Stimulated activated CD4-positive, alpha-beta T cell treated with anti-CD3 and anti-CD28 coated beads, TNF-alpha, amount 100 ng/mL, for 1 hour (primary cell): ENCODE results near the gene RNF144A.

ENCODE experiments used
- DNase-seq, 3 donors: peaks; one replicate each; pipeline ENCODE4 v3.0.0-alpha.2; 2020; ENCODE audit warnings: low read depth in 3 of 3, low spot score in 1 of 3

The RNF144A gene

GRCh38 chr2:6970551-6970950 lies 53.3 kb downstream of the RNF144A start:
- DNase-seq, result no peak

DNA sequence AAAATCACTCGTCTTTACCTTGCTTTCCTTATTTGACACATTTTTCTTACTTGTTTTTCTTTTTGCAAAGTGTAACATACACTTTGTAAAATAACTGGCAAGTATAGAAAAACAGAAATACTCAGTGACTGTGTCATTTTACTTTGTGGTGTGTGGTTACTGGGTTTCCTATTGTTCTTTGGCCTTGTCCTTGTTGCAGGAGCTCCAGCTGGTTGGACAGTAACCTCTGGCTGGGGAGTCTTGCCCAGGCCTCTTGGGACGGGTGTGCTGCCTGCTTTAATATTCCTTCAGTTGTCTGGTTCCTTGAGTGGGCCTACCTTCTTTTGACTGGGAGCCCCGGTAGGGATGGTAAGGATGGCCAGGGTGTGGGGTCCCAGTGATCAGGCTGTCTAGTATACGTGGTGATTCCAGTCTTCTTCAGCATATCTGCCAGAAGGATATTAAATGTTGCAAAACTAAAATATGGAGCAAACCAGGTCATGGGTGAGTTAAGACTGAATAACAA lies 53.8 kb downstream of the RNF144A start:
- DNase-seq, result no peak

- DNase-seq, result no peak
These were observed 54.3 kb downstream of the RNF144A start for GRCh38 chr2:6971502-6971901.

GRCh38 chr2:6972067-6972710 lies 55.0 kb downstream of the RNF144A start:
- no peak for DNase-seq

GRCh38 chr2:6973895-6974545 lies 56.8 kb downstream of the RNF144A start:
- no peak for DNase-seq

GRCh38 chr2:6975988-6976387 lies 58.8 kb downstream of the RNF144A start:
- no peak for DNase-seq

DNA sequence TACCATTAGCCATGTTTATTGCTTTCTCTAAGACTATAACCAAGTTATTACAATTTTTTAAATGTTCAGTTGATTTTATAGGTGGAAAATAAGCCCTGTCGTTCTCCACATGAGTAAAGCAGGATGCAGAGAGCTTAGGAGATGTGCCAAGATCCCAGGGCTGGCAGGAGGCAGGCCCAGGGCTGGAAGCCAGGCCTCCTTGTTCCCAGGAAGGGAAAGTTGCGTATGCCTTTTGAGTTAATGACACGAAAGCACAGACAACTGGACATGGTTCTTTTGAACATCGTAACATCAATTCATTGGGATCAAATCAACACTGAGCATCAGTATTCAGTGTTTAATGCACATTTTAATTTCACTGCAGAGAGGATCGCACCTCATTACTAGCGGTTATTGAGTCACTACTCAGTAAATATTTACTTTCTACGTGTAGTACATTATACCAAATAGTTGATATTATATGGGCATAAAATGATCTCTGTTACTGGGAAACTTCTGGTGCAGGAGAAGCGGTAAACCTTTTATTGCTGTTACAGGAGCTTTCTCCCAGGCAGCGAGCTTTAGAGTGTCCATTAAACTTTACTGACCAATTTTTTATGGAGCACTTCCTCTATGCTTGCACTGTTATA lies 60.0 kb downstream of the RNF144A start:
- DNase-seq, result no peak

- DNase-seq, result no peak
These were observed 60.6 kb downstream of the RNF144A start for GRCh38 chr2:6977786-6978185.

DNA sequence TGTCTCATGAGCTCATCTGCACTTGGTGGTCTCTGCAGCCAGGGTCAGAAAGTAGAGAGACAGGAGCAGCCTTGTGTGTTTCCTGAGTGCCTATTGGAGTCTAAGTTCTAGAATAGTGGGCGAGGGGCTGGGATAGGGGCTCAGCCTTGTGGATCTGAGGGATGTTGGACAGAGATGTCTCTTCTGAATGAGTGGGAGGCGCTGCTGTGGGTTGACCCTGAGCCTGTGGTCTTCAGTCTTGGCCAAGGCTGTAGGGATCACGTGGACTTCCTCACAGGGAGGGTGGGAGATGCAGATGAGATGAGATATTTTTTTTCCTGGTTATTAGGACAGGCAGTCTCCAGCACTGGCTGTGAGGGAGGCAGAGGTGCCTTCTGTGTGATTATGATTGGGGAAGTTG lies 61.8 kb downstream of the RNF144A start:
- no peak for DNase-seq

GRCh38 chr2:6982449-6982848 lies 65.2 kb downstream of the RNF144A start:
- no peak for DNase-seq

DNA sequence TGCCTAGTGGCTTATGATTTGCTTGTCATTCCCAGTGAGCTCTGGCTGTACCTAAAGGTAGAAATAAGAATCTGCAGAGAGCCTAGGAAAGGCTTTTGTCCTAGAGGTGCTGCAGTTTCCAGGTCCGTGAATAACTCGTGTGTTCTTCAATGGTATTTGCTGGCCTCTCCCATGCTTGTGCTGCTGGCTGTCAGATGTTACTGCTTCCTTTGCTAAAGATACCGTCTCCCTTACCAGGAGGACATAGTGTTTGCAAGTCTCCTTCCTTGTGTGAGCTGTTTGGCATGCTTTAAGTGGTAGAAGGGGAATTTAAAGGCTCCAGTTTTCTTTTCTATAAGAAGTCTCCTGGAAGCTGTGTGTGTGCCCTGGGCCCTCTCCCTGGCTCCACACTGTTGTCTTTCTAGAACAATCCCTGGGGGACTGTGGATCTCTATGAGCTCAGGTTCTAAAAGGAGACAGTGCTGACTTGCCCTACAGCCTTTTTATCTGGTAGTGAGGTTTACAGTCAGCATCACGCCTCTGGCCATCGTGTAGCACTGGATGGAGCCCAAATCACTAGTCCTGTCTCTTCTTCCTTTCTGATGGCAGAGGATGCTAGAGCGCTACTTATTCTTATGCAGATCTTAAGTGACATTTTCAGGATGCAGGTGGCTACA lies 65.8 kb downstream of the RNF144A start:
- no peak for DNase-seq

GRCh38 chr2:6986301-6986911 lies 69.2 kb downstream of the RNF144A start:
- DNase-seq, result no peak

DNA sequence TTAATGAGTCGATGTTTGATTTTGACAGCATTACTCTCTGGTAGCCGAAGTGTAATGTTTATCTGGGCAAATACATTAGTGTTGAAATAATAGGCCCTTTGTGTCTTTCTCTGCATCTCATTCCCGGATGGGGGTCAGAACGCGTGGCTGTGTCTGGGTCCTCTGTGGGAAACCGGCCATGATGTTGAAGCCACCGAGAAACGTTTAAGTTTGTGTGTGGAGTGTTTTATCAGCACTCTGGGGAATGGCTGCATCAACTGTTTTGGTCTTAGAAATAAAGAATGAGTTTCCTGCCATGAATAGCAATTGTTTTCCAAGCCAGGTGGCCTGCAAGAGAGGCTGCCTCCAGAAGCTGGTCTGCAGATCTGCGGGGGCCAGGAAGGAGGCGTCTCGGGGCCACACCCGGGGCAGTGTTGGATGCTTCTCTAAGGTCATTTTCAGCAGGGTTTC lies 69.7 kb downstream of the RNF144A start:
- no peak for DNase-seq

DNA sequence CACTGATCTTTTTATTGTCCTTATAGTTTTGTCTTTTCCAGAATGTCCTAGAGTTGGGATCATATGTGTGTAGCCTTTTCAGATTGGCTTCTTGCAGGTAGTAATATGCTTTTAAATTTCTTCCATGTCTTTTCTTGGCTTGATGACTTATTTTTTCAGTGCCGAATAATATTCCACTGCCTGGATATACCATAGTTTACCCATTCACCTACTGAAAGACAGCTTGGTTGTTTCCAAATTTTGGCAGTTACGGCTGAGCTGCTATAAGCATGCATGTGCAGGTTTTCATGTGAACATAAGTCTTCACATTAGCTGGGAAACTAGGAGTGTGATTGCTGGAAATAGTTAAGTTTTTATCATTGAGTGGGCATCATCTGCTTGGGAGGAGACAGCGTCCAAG lies 73.7 kb downstream of the RNF144A start:
- DNase-seq, result no peak

DNA sequence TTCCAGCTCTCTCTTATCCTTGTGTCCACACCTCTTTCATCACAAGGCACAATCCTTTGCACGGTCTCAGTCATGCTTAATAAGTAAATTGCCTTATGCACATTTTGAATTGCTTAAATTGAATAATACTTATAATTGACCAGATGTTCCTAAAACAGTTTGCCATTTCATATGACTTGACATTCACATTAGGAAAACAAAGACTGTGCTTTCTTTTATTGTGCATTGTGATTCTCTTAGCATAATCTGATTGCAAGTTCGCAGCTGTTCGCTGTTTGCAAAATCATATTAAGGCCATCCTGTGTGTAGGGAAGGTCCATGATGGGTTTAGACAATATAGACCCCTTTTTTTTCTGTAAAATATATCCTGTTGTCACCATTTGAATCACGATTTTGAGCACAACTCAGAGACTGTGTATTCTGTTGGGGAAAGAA lies 75.6 kb downstream of the RNF144A start:
- DNase-seq, result no peak

GRCh38 chr2:6993229-6993640 lies 76.0 kb downstream of the RNF144A start:
- DNase-seq, result no peak

DNA sequence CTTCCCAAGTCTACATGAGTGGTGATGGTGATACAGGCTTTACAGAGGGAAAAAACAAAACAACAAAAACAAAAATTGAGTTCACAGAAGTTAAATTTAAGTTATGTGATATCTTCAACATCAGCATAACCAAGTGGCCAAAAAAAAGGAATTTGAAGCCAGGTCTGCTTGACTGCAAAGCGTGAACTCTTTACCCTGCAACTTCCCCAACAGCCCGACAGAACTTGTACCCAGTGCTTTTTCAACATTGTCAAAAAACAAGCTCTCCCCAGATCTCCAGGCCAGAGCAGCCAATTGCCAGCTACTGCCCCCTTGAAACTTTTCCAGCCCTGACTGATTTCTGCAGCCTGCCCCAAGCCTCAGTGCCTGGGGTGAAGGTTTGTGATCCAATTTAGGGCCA lies 76.7 kb downstream of the RNF144A start:
- no peak for DNase-seq

GRCh38 chr2:6994536-6995128 lies 77.4 kb downstream of the RNF144A start:
- no peak for DNase-seq

DNA sequence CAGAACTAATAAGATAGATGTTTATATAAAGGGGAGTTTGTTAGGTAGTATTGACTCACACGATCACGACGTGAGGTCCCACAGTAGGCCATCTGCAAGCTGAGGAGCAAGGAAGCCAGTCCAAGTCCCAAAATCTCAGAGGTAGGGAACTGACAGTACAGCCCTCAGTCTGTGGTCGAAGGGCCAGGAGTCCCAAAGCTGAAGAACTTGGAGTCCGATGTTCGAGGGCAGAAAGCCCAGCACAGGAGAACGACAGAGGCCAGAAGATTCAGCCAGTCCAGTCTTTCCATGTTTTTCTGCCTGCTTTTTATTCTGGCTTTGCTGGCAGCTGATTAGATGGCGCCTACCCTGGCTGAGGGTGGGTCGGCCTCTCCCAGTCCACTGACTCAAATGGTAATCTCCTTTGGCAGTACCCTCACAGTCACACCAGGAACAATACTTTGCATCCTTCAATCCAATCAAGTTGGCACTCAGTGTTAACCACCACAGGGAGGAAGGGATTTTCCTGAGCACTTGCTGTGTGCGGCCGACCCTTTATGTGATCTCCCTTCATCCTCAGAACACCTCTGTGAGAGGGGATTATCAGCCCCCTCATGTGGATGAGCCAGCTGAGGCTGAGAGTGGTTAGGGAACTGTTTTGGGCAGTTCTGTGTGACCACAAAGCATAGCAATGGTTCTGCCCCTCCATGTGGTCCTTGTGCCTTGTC lies 78.3 kb downstream of the RNF144A start:
- no peak for DNase-seq

DNA sequence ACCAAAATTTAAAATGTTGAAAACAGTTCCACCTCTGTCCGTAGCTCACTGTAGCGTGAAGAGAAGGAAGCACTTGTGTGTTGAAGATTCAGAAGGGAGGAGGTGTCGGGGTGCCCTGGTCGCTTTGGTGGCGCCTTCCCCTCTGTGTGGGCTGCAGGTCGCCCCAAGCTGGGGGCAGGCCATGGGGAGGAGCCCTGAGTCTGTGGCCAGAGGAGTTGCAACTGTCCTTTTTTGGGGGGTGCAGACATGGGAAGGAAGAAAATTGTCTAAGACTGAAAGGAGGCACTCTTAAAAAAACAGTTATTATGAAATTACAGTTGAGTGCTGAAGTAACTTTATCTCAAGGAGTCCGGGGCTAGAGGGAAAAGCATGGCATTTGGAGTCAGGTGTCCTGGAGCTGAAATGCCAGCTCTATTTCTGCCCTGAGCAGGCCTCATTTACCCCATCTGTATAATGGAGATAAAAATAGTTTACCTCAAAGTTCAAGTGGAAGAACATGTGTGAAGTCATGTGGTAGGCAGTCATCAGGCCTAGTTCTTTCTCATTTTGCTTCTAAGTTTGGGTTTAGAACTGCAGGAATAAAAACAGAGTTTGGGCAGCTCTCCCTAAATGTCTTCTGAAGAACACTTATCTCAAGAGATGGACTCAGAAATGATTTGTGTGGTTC lies 82.1 kb downstream of the RNF144A start:
- no peak for DNase-seq
